OCI-LY3 (cell line): ENCODE results near the gene KLRC3.
"Not testable (repeated sequence)": the region's sequence is repeated elsewhere in the genome, so short reads cannot be mapped to it uniquely, and the experiment has no call there.

Experiments used
- H2AFZ ChIP-seq: fragments of 200-600, 300-600 bp; shearing (Covaris generic); 2 replicates; pipeline ENCODE4 v1.6.0; 2014; ENCODE audit warnings: antibody characterized with exemption, low read depth, low read length
- H3K27ac ChIP-seq: fragments of 200-600, 300-600 bp; sonication (generic); 2 replicates; pipeline ENCODE4 v1.5.1; 2014; ENCODE audit warnings: mild to moderate bottlenecking, low read length, moderate library complexity, mixed read lengths
- H3K27me3 ChIP-seq: fragments of 200-600, 300-600 bp; sonication (generic); 2 replicates; pipeline ENCODE4 v1.6.1; 2014; ENCODE audit warnings: low read depth, low read length, mixed read lengths
- H3K36me3 ChIP-seq: fragments of 200-600, 300-600 bp; sonication (generic); replicated peaks from 2 replicates; pipeline ENCODE3; 2014; ENCODE audit warnings: low read depth, low read length, mixed read lengths
- H3K4me1 ChIP-seq: fragments of 300-600, 200-600 bp; sonication (generic); 2 replicates; pipeline ENCODE4 v1.6.1; 2014; ENCODE audit warnings: low read length, mixed read lengths
- H3K4me2 ChIP-seq: fragments of 200-600, 300-600 bp; sonication (generic); 2 replicates; pipeline ENCODE4 v1.6.1; 2014; ENCODE audit warnings: low read length, mixed read lengths
- H3K4me3 ChIP-seq: fragments of 300-600, 200-600 bp; sonication (generic); 2 replicates; pipeline ENCODE4 v1.5.1; 2014; ENCODE audit warnings: antibody characterized with exemption, mild to moderate bottlenecking, low read length, moderate library complexity
- H3K79me2 ChIP-seq: fragments of 300-600, 200-600 bp; shearing (Covaris generic); 2 replicates; pipeline ENCODE4 v1.6.1; 2014; ENCODE audit warnings: mild to moderate bottlenecking, low read length, mixed read lengths
- H3K9ac ChIP-seq: fragments of 300-600, 200-600 bp; shearing (Covaris generic); 2 replicates; pipeline ENCODE4 v1.6.0; 2014; ENCODE audit warnings: mild to moderate bottlenecking, low read length, moderate library complexity
- H3K9me3 ChIP-seq: fragments of 200-600, 300-600 bp; shearing (Covaris generic); 2 replicates; pipeline ENCODE4 v1.6.1; 2014; ENCODE audit warnings: low read length, mixed read lengths; ENCODE audit not compliant: insufficient read depth
- H4K20me1 ChIP-seq: fragments of 200-600, 300-600 bp; sonication (generic); 2 replicates; pipeline ENCODE4 v1.6.1; 2016; ENCODE audit warnings: low read length, mixed read lengths; ENCODE audit not compliant: insufficient read depth
- CTCF ChIP-seq: fragments of 200-600, 300-600 bp; sonication (generic); IDR thresholded peaks from 2 replicates; pipeline ENCODE4 v1.5.1; 2014; ENCODE audit warnings: antibody characterized with exemption, low read length, low read depth
- EZH2phosphoT487 ChIP-seq: fragments of 200-600 bp; shearing (Covaris generic); IDR thresholded peaks from 2 replicates; pipeline ENCODE4 v1.6.1; 2018; ENCODE audit warnings: antibody characterized with exemption, mixed run types, low read depth

Gene KLRC3

DNA sequence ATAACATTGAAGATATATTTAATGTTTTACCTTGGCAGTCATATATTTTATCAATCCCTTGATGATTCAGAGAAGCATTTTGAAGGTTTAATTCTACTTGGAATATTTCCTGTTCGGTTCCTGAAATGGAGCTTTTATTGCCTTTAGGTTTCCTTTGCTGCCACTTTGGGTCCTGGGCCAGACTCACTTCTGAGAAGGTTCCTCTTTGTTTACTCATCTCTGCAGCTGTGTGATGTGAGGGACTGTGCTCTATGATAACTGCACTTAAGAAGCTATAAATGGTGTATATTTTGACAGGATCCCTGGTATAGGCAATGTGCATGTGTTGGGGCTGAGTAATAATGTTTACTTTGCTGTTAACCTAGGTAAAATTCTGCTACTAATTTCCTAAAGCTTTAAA is at the start of gene KLRC3:
Gene KLRC3 (minus strand): TSS at position 262 of the 400 bp plus-strand sequence. CDS start 45 bp downstream, at position 217.
- H3K9me3 ChIP-seq, H2AFZ ChIP-seq, H3K27me3 ChIP-seq, H3K27ac ChIP-seq, H4K20me1 ChIP-seq, H3K4me2 ChIP-seq, H3K79me2 ChIP-seq, H3K9ac ChIP-seq, H3K4me3 ChIP-seq, H3K4me1 ChIP-seq, H3K36me3 ChIP-seq: not testable (repeated sequence)

- Histone ChIP-seq H3K4me3 (no peak overlapping the region), H4K20me1 (no peaks in the 10 kb centered on the region), H3K4me1 (peaks cover 7% of the 10 kb centered on the region), H3K9ac (no peak overlapping the region), H3K27me3 (no peaks in the 10 kb centered on the region), H3K36me3 (no peaks in the 10 kb centered on the region), H2AFZ (no peak overlapping the region), H3K79me2 (no peaks in the 10 kb centered on the region), H3K27ac (no peak overlapping the region), H3K4me2 (no peak overlapping the region), H3K9me3 (no peaks in the 10 kb centered on the region)
- no peak for TF ChIP-seq CTCF
- no peak for TF ChIP-seq EZH2phosphoT487
Measured at GRCh38 chr12:10469701-10470100, 49.3 kb upstream of the KLRC3 start.

- Histone ChIP-seq H3K27ac (no peak overlapping the region), H3K9ac (no peak overlapping the region), H3K27me3 (no peaks in the 10 kb centered on the region), H3K36me3 (no peaks in the 10 kb centered on the region), H4K20me1 (no peaks in the 10 kb centered on the region), H2AFZ (no peak overlapping the region), H3K4me3 (no peak overlapping the region), H3K9me3 (no peaks in the 10 kb centered on the region; the same call in 1 of the 2 replicates), H3K4me1 (peaks cover 7% of the 10 kb centered on the region), H3K79me2 (no peaks in the 10 kb centered on the region), H3K4me2 (no peak overlapping the region)
- no peak for TF ChIP-seq EZH2phosphoT487
- TF ChIP-seq CTCF, result no peak
Measured at GRCh38 chr12:10466311-10466710, 45.9 kb upstream of the KLRC3 start.

GRCh38 chr12:10457760-10458159 is 37.4 kb upstream of the KLRC3 start:
- Histone ChIP-seq H3K27ac (no peak overlapping the region), H2AFZ (no peak overlapping the region), H3K36me3 (peaks cover 9% of the 10 kb centered on the region), H3K4me3 (no peak overlapping the region), H3K27me3 (no peaks in the 10 kb centered on the region), H3K9me3 (peaks cover 24% of the 10 kb centered on the region), H3K4me2 (no peak overlapping the region), H3K9ac (no peak overlapping the region), H4K20me1 (no peaks in the 10 kb centered on the region), H3K4me1 (no peaks in the 10 kb centered on the region), H3K79me2 (no peaks in the 10 kb centered on the region)
- TF ChIP-seq EZH2phosphoT487 (no peak), CTCF (no peak)

GRCh38 chr12:10456856-10457255 is 36.5 kb upstream of the KLRC3 start:
- Histone ChIP-seq H3K4me2 (no peak overlapping the region), H3K27me3 (no peaks in the 10 kb centered on the region), H3K36me3 (peaks cover 9% of the 10 kb centered on the region), H4K20me1 (no peaks in the 10 kb centered on the region), H3K9ac (no peak overlapping the region), H3K79me2 (no peaks in the 10 kb centered on the region), H2AFZ (no peak overlapping the region), H3K9me3 (peaks cover 24% of the 10 kb centered on the region), H3K27ac (no peak overlapping the region), H3K4me1 (no peaks in the 10 kb centered on the region), H3K4me3 (no peak overlapping the region)
- TF ChIP-seq CTCF (no peak), EZH2phosphoT487 (no peak)
